22Rv1 (cell line): Measurements from ENCODE around the gene PTPRM.

ENCODE experiments used
- H3K27ac ChIP-seq: fragments of 450-650 bp; 2 replicates; pipeline ENCODE4 v1.5.1; 2017
- CTCF ChIP-seq: fragments of 450-650 bp; IDR thresholded peaks from 2 replicates; pipeline ENCODE4 v1.5.1; 2017; ENCODE audit warnings: mild to moderate bottlenecking
- ZFX ChIP-seq: fragments of 450-650 bp; IDR thresholded peaks from 2 replicates; pipeline ENCODE4 v1.6.1; 2017; ENCODE audit warnings: antibody characterized with exemption, borderline replicate concordance

The PTPRM gene

GRCh38 chr18:8337211-8337610 is 770.1 kb downstream of the PTPRM start:
- TF ChIP-seq CTCF (no peak), ZFX (no peak)
- H3K27ac ChIP-seq = no peak overlapping the region

GRCh38 chr18:8339210-8339609 is 772.1 kb downstream of the PTPRM start:
- no peak for TF ChIP-seq CTCF
- TF ChIP-seq ZFX = no peak
- no peak overlapping the region for H3K27ac ChIP-seq

- TF ChIP-seq CTCF (no peak), ZFX (no peak)
Observed at GRCh38 chr18:8339952-8340351, 772.8 kb downstream of the PTPRM start.

GRCh38 chr18:8341481-8342230 is 774.5 kb downstream of the PTPRM start:
- H3K27ac ChIP-seq = no peak overlapping the region
- no peak for TF ChIP-seq CTCF
- no peak for TF ChIP-seq ZFX

More at GRCh38 chr18:8339952-8340351, 772.8 kb downstream of the PTPRM start:
- no peak overlapping the region for H3K27ac ChIP-seq

- TF ChIP-seq CTCF = no peak
- TF ChIP-seq ZFX = no peak
- H3K27ac ChIP-seq = no peak overlapping the region
Observed at GRCh38 chr18:8348051-8348720, 781.1 kb downstream of the PTPRM start.

- no peak overlapping the region for H3K27ac ChIP-seq
Observed at GRCh38 chr18:8349608-8350323, 782.6 kb downstream of the PTPRM start.

More at GRCh38 chr18:8349608-8350323, 782.6 kb downstream of the PTPRM start:
- TF ChIP-seq CTCF = no peak
- no peak for TF ChIP-seq ZFX
